Suprapubic skin (tissue), 3 donors: ENCODE measurements around the gene BORCS6.

Source experiments
- POLR2A ChIP-seq, 2 donors: fragments of 450-650 bp; IDR thresholded peaks; one replicate each; pipeline ENCODE4 v1.6.1; 2017; ENCODE audit warnings: antibody characterized with exemption in 2 of 2, mild to moderate bottlenecking in 2 of 2, moderate library complexity in 2 of 2
- TF ChIP-seq, protein P1 (sequence below), 2 donors: fragments of 200-600 bp in 1 of 2; fragments of 450-650 bp in 1 of 2; sonication (generic) in 1 of 2; IDR thresholded peaks; one replicate each; pipeline ENCODE4 v1.5.1; 2016 to 2019; ENCODE audit warnings: antibody characterized with exemption in 2 of 2, mild to moderate bottlenecking in 1 of 2, moderate library complexity in 1 of 2

DNA sequence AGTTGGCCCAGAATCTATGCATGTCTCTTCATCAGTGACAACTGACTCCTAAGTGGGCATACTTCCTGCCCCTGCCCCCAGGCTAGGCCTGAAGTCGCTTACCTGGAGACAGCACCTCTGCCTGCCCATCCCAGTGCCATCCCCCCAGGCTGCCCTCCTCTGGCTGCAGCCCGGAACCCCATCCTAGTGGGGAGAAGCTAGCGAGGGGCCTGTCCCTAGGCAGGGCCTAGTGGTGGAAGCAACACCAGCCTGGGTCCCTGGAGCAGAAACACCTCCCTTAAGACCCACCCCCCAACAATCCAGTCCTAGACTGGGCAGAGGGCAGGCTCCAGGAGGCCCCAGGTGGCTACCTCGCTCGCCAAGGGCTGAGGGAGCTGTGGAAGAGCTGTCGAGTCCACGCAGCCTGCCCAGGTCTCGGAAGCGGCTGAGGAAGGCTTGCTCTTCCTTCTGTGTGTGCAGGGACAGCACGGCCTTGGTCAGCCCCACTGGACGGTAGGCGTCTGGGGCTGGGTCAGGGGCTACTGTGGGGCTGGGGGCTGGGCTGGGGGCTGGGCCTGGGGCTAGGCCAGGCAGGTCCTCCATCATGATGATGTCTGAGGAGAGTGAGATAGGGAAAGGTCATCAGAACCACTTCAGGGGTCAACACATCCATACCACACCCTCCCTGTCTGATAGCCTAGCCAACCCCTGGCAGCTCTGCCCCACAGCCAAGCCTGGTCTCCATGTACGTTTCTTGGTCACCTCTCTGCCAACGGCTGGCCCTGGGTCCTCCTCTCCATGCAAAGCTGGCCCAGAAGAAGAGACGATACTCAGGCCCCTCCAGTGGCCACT is 45.4 kb downstream of the BORCS6 start:
- TF ChIP-seq, protein P1, sequence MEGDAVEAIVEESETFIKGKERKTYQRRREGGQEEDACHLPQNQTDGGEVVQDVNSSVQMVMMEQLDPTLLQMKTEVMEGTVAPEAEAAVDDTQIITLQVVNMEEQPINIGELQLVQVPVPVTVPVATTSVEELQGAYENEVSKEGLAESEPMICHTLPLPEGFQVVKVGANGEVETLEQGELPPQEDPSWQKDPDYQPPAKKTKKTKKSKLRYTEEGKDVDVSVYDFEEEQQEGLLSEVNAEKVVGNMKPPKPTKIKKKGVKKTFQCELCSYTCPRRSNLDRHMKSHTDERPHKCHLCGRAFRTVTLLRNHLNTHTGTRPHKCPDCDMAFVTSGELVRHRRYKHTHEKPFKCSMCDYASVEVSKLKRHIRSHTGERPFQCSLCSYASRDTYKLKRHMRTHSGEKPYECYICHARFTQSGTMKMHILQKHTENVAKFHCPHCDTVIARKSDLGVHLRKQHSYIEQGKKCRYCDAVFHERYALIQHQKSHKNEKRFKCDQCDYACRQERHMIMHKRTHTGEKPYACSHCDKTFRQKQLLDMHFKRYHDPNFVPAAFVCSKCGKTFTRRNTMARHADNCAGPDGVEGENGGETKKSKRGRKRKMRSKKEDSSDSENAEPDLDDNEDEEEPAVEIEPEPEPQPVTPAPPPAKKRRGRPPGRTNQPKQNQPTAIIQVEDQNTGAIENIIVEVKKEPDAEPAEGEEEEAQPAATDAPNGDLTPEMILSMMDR (IDR thresholded peaks at IDR 0.05) = no peak
- no peak for TF ChIP-seq POLR2A (IDR thresholded peaks at IDR 0.05)
